Measurements from ENCODE around the gene CGB7.

CGB7 gene

GRCh38 chr19:49057636-49058234 is at the start of gene CGB7:
Gene CGB7 (minus strand): TSS chr19:49057749. CDS start chr19:49055375, 2,374 bp downstream.
- Histone ChIP-seq H3K4me2 (peak within 1 kb of the TSS; percentile 75), H3K4me3 (peak within 1 kb of the TSS; percentile 60)

DNA sequence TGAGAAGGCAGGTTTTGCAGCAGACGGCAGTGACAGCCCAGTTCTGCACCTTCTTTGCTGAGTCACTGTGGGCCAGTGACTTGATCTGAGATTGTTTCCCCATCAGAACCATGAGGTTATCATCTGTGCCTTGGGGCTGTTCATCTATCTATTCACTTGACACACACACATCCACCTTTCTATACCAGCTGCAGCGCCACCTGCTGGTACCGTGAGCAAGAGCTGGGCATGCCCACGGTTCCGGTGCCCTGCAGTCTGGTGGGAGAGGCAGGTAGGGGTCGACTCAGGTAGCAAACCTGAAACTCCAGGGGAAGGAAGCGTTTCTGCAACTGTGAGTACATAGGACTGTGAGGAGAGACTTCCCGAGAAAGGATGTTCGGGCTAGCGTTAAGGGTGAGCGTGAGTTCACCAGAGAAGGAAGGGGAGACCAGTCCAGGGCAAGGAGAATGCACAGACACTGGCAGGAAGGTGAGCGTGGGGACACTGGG is 49.1 kb upstream of the CGB7 start:
- H3K27ac ChIP-seq: no peak overlapping the region
- peaks cover 72% of the 10 kb centered on the region for H3K36me3 ChIP-seq
- no peak overlapping the region; the same call in 1 of the 2 replicates for H3K9ac ChIP-seq
- H4K20me1 ChIP-seq: peaks cover 61% of the 10 kb centered on the region
- peak overlapping the region; percentile 90 for H3K4me2 ChIP-seq
- H3K4me3 ChIP-seq: no peak overlapping the region
- no peaks in the 10 kb centered on the region for H3K27me3 ChIP-seq
- no peaks in the 10 kb centered on the region for H3K9me3 ChIP-seq
- TF ChIP-seq Cebpa-rat (IDR thresholded peaks at IDR 0.05): no peak
- H3K4me1 ChIP-seq: peaks cover 50% of the 10 kb centered on the region

More at GRCh38 chr19:49057636-49058234, at the start of gene CGB7:
- Histone ChIP-seq H3K9me3 (no peaks in the 10 kb centered on the region), H3K27me3 (peaks cover 80% of the 10 kb centered on the region), H4K20me1 (peaks cover 8% of the 10 kb centered on the region; the same call in 1 of the 2 replicates), H3K9ac (no peak within 1 kb of the TSS), H3K27ac (no peak within 1 kb of the TSS), H3K4me1 (peaks cover 31% of the 10 kb centered on the region), H3K36me3 (no peaks in the 10 kb centered on the region)
- TF ChIP-seq Cebpa-rat (IDR thresholded peaks at IDR 0.05): no peak

DNA sequence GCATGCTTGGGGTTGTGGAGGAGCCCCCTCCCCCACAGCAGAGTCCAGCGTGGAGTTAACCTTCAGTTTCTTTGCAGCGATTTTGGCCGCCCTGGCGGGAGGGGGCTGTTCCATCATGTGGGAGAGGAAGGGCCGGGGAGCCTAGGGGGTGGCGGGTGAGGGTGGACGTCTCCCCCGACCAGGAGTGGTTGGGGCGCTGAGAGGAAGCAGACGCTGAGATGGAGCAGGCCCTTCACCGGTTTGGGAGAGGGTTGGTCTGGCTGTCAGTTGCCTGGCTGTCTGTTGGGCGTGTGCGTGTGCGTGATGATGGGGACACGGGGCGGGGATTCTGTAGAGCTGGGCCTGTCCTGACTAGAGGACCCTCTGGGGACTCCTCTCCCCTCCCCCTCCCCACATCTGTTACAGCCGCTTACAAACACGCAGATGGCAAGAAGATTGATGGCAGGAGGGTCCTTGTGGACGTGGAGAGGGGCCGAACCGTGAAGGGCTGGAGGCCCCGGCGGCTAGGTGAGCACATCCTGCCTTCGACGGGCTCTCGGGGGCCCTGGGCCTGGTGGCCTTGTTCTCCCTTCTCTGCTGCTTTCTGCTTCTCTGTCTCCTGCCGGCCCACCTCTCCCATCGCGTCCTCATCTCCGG is 46.8 kb upstream of the CGB7 start:
- Histone ChIP-seq H3K4me3 (peak overlapping the region; percentile 59), H3K36me3 (peaks cover 78% of the 10 kb centered on the region), H3K27ac (peak overlapping the region; percentile 82), H3K27me3 (no peaks in the 10 kb centered on the region), H3K4me2 (peak overlapping the region; percentile 90), H3K9ac (peak overlapping the region; percentile 80), H3K9me3 (no peaks in the 10 kb centered on the region), H4K20me1 (peaks cover 63% of the 10 kb centered on the region), H3K4me1 (peaks cover 71% of the 10 kb centered on the region)
- no peak for TF ChIP-seq Cebpa-rat (IDR thresholded peaks at IDR 0.05)

- Histone ChIP-seq H3K36me3 (peaks cover 78% of the 10 kb centered on the region), H3K4me2 (peak overlapping the region; percentile 90), H3K27ac (peak overlapping the region; percentile 82), H4K20me1 (peaks cover 62% of the 10 kb centered on the region), H3K4me3 (peak overlapping the region; percentile 59), H3K9me3 (no peaks in the 10 kb centered on the region), H3K9ac (peak overlapping the region; percentile 80), H3K4me1 (peaks cover 77% of the 10 kb centered on the region), H3K27me3 (no peaks in the 10 kb centered on the region)
- TF ChIP-seq Cebpa-rat (IDR thresholded peaks at IDR 0.05): no peak
Observed at GRCh38 chr19:49103331-49104085, 46.0 kb upstream of the CGB7 start.

DNA sequence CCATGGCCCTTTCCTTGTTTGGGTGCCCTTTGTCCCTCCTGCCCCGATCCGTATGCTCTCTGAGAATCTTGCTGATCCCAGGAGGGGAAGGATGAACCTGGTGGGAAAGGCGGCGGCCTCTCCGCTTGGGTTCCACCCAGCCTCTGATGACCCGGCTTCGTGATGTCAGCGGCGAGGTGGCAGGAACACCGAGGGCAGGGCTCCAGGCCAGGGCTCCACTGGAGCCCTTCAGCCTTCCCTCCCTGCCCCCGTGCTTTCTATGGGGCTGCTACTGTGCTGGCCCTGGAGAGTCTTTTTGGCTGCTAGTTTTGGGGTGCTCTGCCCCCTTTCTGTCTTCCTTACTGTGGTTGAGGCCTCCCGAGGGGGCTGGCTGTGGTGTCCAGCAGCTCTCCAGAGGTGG is 44.8 kb upstream of the CGB7 start:
- Histone ChIP-seq H3K9ac (peak overlapping the region; percentile 80), H3K4me1 (peaks cover 89% of the 10 kb centered on the region), H3K36me3 (peaks cover 76% of the 10 kb centered on the region), H3K4me3 (no peak overlapping the region), H3K27ac (peak overlapping the region; percentile 82), H3K9me3 (no peaks in the 10 kb centered on the region), H3K4me2 (peak overlapping the region; percentile 90), H4K20me1 (peaks cover 62% of the 10 kb centered on the region), H3K27me3 (no peaks in the 10 kb centered on the region)
- no peak for TF ChIP-seq Cebpa-rat (IDR thresholded peaks at IDR 0.05)

DNA sequence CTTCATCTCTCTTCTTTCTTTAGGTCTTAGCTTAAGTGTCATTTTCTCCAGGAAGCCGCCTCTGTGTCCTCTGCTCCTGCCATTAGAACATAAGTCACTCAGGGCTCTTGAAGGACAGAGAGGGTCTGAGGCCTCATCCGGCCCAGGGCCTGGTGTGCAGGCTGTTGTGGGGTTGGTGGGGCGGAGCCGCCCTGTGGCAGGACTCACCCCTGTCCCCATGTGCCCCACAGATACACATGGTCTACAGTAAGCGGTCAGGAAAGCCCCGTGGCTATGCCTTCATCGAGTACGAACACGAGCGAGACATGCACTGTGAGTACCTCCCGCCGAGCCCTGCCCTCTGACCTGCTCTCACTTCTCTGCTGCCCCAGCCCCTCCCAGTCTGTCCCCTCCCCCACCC is 43.6 kb upstream of the CGB7 start:
- H3K36me3 ChIP-seq: peaks cover 76% of the 10 kb centered on the region
- peak overlapping the region; percentile 60 for H3K27ac ChIP-seq
- no peak overlapping the region for H3K4me3 ChIP-seq
- H3K9me3 ChIP-seq: no peaks in the 10 kb centered on the region
- no peaks in the 10 kb centered on the region for H3K27me3 ChIP-seq
- H3K4me1 ChIP-seq: peaks cover 83% of the 10 kb centered on the region
- H4K20me1 ChIP-seq: peaks cover 62% of the 10 kb centered on the region
- no peak for TF ChIP-seq Cebpa-rat (IDR thresholded peaks at IDR 0.05)
- peak overlapping the region; percentile 51 for H3K4me2 ChIP-seq
- H3K9ac ChIP-seq: peak overlapping the region; percentile 48; the same call in 1 of the 2 replicates

- H3K4me1 ChIP-seq: peaks cover 71% of the 10 kb centered on the region
- no peak overlapping the region for H3K4me3 ChIP-seq
- H4K20me1 ChIP-seq: peaks cover 69% of the 10 kb centered on the region
- no peaks in the 10 kb centered on the region for H3K27me3 ChIP-seq
- TF ChIP-seq Cebpa-rat (IDR thresholded peaks at IDR 0.05): no peak
- H3K36me3 ChIP-seq: peaks cover 84% of the 10 kb centered on the region
- H3K27ac ChIP-seq: peak overlapping the region; percentile 76
- no peaks in the 10 kb centered on the region for H3K9me3 ChIP-seq
- H3K4me2 ChIP-seq: peak overlapping the region; percentile 68
- H3K9ac ChIP-seq: peak overlapping the region; percentile 52; the same call in 1 of the 2 replicates
Observed at GRCh38 chr19:49098795-49099194, 41.2 kb upstream of the CGB7 start.

- peak overlapping the region; percentile 52 for H3K9ac ChIP-seq
- no peaks in the 10 kb centered on the region for H3K27me3 ChIP-seq
- H3K4me2 ChIP-seq: peak overlapping the region; percentile 68
- peaks cover 90% of the 10 kb centered on the region for H3K36me3 ChIP-seq
- peaks cover 80% of the 10 kb centered on the region for H4K20me1 ChIP-seq
- H3K4me3 ChIP-seq: 0 out of 2 replicates have a peak overlapping the region, but pooled peaks have one; percentile 2
- no peaks in the 10 kb centered on the region for H3K9me3 ChIP-seq
- H3K4me1 ChIP-seq: peaks cover 60% of the 10 kb centered on the region
- H3K27ac ChIP-seq: peak overlapping the region; percentile 76
- no peak for TF ChIP-seq Cebpa-rat (IDR thresholded peaks at IDR 0.05)
Observed at GRCh38 chr19:49097453-49098288, 40.1 kb upstream of the CGB7 start.

Measured in BLaER1 (cell line).